HepG2 (cell line): ENCODE data around the gene RNPS1. TPM values are rescaled to one million over a fixed set of nuclear protein-coding genes. Genes with fewer than 3 reads are reported as not detected.

Source experiments
- ATAC-seq: fragments of 200-7000 bp; cut with Tn5 transposase; 3 replicates; pipeline ENCODE4 v1.9.1; 2020; ENCODE audit warnings: mild to moderate bottlenecking, moderate library complexity
- BruUV-seq: library from RNA; stranded (reverse); fragments of 400-500 nt; replicated peaks from 2 replicates; lab custom pipeline; 2021; lab: Mats Ljungman, UMichigan
- CTCF ChIA-PET: fragments of 300-600 bp; formaldehyde crosslinking; extraction: SDS; loops from one replicate; lab custom pipeline; 2021; ENCODE audit warnings: low total read pairs, inconsistent platforms, low intra/inter-chr PET ratio; lab: Yijun Ruan, JAX
- POLR2A ChIA-PET: fragments of 350-600 bp; sonication (Branson Sonifier 250); formaldehyde crosslinking; loops from one replicate; lab custom pipeline; 2020; ENCODE audit warnings: antibody characterized with exemption, inconsistent platforms; lab: Yijun Ruan, JAX
- DNase-seq: peaks from one replicate; pipeline ENCODE4 v3.0.0-alpha.2; 2015; ENCODE audit warnings: low spot score
- FAIRE-seq: peaks from 3 replicates; lab custom pipeline; 2011; peaks lifted over from hg19 to GRCh38; lab: Jason Lieb, UNC
- H2AFZ ChIP-seq: one replicate; pipeline ENCODE4 v1.6.1; 2011; ENCODE audit warnings: low read length, inconsistent platforms
- H3K27ac ChIP-seq: fragments of 300-600 bp; 3 replicates; pipeline ENCODE4 v1.8.0; 2011; ENCODE audit warnings: mixed run types, mild to moderate bottlenecking, mixed read lengths, low read length, inconsistent platforms; ENCODE audit not compliant: insufficient read depth; ENCODE audit errors: extremely low read length
- H3K27me3 ChIP-seq, 2 experiments: fragments of 200-600 bp in 1 of 2; 2 replicates in 1 of 2; 3 replicates in 1 of 2; pipeline versions ENCODE4 v1.6.0 to v1.8.0; 2011; ENCODE audit warnings: low read length in 2 of 2, mild to moderate bottlenecking in 2 of 2, moderate library complexity in 2 of 2, inconsistent platforms in 1 of 2; ENCODE audit not compliant: insufficient read depth in 2 of 2, control insufficient read depth in 1 of 2
- H3K36me3 ChIP-seq, 2 experiments: fragments of 200-600 bp in 1 of 2; replicated peaks in 1 of 2; 2 replicates in 1 of 2; 3 replicates in 1 of 2; pipeline versions ENCODE4 v1.5.1 to v1.8.0; 2011; ENCODE audit warnings: low read length in 2 of 2, inconsistent platforms in 1 of 2; ENCODE audit not compliant: insufficient read depth in 2 of 2, control insufficient read depth in 1 of 2
- H3K4me1 ChIP-seq: 2 replicates; pipeline ENCODE4 v1.5.1; 2012; ENCODE audit warnings: low read length, inconsistent platforms; ENCODE audit not compliant: insufficient read depth
- H3K4me2 ChIP-seq: 2 replicates; pipeline ENCODE4 v1.6.0; 2011; ENCODE audit warnings: low read depth, low read length, inconsistent platforms
- H3K4me3 ChIP-seq, 3 experiments: fragments of 200-600 bp in 1 of 3; sonication (generic), shearing (Covaris generic) in 1 of 3; replicated peaks in 1 of 3; 2 replicates each; pipeline ENCODE4 v1.5.1; 2011 to 2016; ENCODE audit warnings: low read length in 3 of 3, inconsistent platforms in 2 of 3, low read depth in 2 of 3, mild to moderate bottlenecking in 2 of 3, control low read depth in 1 of 3, mixed read lengths in 1 of 3; ENCODE audit not compliant: insufficient read depth in 1 of 3
- H3K79me2 ChIP-seq: one replicate; pipeline ENCODE4 v1.6.1; 2011; ENCODE audit warnings: low read length, inconsistent platforms; ENCODE audit not compliant: insufficient read depth
- H3K9ac ChIP-seq: 2 replicates; pipeline ENCODE4 v1.6.0; 2011; ENCODE audit warnings: mild to moderate bottlenecking, low read depth, low read length, inconsistent platforms; ENCODE audit not compliant: insufficient read depth
- H3K9me3 ChIP-seq: 2 replicates; pipeline ENCODE4 v1.5.1; 2012; ENCODE audit warnings: mild to moderate bottlenecking, low read length
- H4K20me1 ChIP-seq: 2 replicates; pipeline ENCODE4 v1.6.0; 2011; ENCODE audit warnings: inconsistent platforms, mild to moderate bottlenecking, low read length, moderate library complexity; ENCODE audit not compliant: insufficient read depth
- DMAP1 ChIP-seq: IDR thresholded peaks from 2 replicates; pipeline ENCODE4 v1.6.1; 2016
- ELF3 ChIP-seq: IDR thresholded peaks from 2 replicates; pipeline ENCODE4 v1.6.1; 2016; ENCODE audit warnings: missing genetic modification reagents, missing compliant biosample characterization
- MTA3 ChIP-seq: sonication (generic); formaldehyde crosslinking; IDR thresholded peaks from 2 replicates; pipeline ENCODE4 v1.4.0; 2020; ENCODE audit warnings: missing genetic modification reagents
- PAWR ChIP-seq: sonication (generic); formaldehyde crosslinking; IDR thresholded peaks from 2 replicates; pipeline ENCODE4 v1.4.0; 2020; ENCODE audit warnings: missing genetic modification reagents, mild to moderate bottlenecking, borderline replicate concordance
- PAXIP1 ChIP-seq: sonication (generic); formaldehyde crosslinking; conservative IDR thresholded peaks from 2 replicates; pipeline ENCODE4 v1.4.0; 2020; ENCODE audit warnings: mild to moderate bottlenecking, missing genetic modification reagents, moderate library complexity
- TCF12 ChIP-seq, 2 experiments: fragments of 450-650 bp in 1 of 2; sonication (generic) in 1 of 2; formaldehyde crosslinking in 1 of 2; IDR thresholded peaks; 2 replicates each; pipeline versions ENCODE4 v1.6.1 to v1.8.0; 2017 to 2022; ENCODE audit warnings: antibody characterized with exemption in 1 of 2, mild to moderate bottlenecking in 1 of 2, missing genetic modification reagents in 1 of 2, moderate library complexity in 1 of 2
- TOPORS ChIP-seq: sonication (generic); formaldehyde crosslinking; IDR thresholded peaks from 2 replicates; pipeline ENCODE4 v1.8.0; 2023; ENCODE audit warnings: mild to moderate bottlenecking, missing genetic modification reagents
- ZFP41 ChIP-seq: sonication (generic); formaldehyde crosslinking; IDR thresholded peaks from 2 replicates; pipeline ENCODE4 v1.4.0; 2020; ENCODE audit warnings: mild to moderate bottlenecking, missing genetic modification reagents, borderline replicate concordance
- ZNF34 ChIP-seq: sonication (generic); formaldehyde crosslinking; IDR thresholded peaks from 2 replicates; pipeline ENCODE4 v1.4.0; 2020; ENCODE audit warnings: mild to moderate bottlenecking, missing genetic modification reagents, borderline replicate concordance
- ZNF737 ChIP-seq: sonication (generic); formaldehyde crosslinking; IDR thresholded peaks from 2 replicates; pipeline ENCODE4 v1.5.0; 2020; ENCODE audit warnings: missing genetic modification reagents, mild to moderate bottlenecking, borderline replicate concordance
- ZNF83 ChIP-seq: sonication (generic); formaldehyde crosslinking; IDR thresholded peaks from 2 replicates; pipeline ENCODE4 v1.4.0; 2020; ENCODE audit warnings: missing genetic modification reagents, mild to moderate bottlenecking, borderline replicate concordance
- ZSCAN30 ChIP-seq: sonication (generic); formaldehyde crosslinking; IDR thresholded peaks from 2 replicates; pipeline ENCODE4 v1.5.0; 2020; ENCODE audit warnings: mild to moderate bottlenecking, missing genetic modification reagents
- WGBS: methylation state at CpG from one replicate; pipeline ENCODE4 v1.1.6; 2017; ENCODE audit warnings: low lambda C conversion rate; 5-methylcytosine and 5-hydroxymethylcytosine counted together
- in situ Hi-C: cut with HindIII; loops from 2 replicates; pipeline ENCODE4 v1.10.0; 2017; ENCODE audit warnings: low pct_unique_long_range_greater_than_20kb; ENCODE audit not compliant: extremely low pct_ligation_motif_present
- intact Hi-C: fragments of 100-400 bp; cut with micrococcal nuclease; formaldehyde crosslinking; loops from one replicate; pipeline ENCODE4 v1.10.0; 2022; ENCODE audit not compliant: unreplicated experiment
- polyA plus RNA-seq, 8 experiments: library from polyadenylated mRNA; depleted of rRNA in 3 of 8; stranded (reverse) in 7 of 8; unstranded in 1 of 8; fragments of >200 nt; fragmentation: Illumina TruSeq in 4 of 8; extraction: Trizol in 4 of 8; gene quantifications; 2 replicates each; pipeline versions ENCODE4 v1.2.1 to v1.2.3, GENCODE V29; 2011 to 2016; ENCODE audit warnings: low read depth in 4 of 8, missing spikeins in 1 of 8, mixed read lengths in 1 of 8; ENCODE audit not compliant: insufficient read depth in 1 of 8
- total RNA-seq, 5 experiments: library from RNA; depleted of rRNA; stranded (reverse); fragments of >200 nt; fragmentation: Illumina TruSeq; extraction: Trizol; gene quantifications; 2 replicates each; pipeline ENCODE4 v1.2.3, GENCODE V29; 2016; ENCODE audit warnings: low read depth in 1 of 5

Gene RNPS1
- total and polyA plus RNA-seq, 2 of the 13 experiments (the other 11 are each of a cell fraction or from before 2014, with no cell fraction given), result 126 to 133 TPM

- H3K79me2 ChIP-seq, result peaks cover 24% of the 10 kb centered on the region
- POLR2A ChIA-PET, result interaction anchor here (2.8 kb wide), 1 partner anchor 19 kb away, joined by 33 read pairs; the partner anchor contains the start of gene ECI1
- H3K27me3 ChIP-seq, result peaks cover 0 to 6% of the 10 kb centered on the region in 2 experiments; a peak in 4 of 5 replicates
- TF ChIP-seq ZFP41 (CRISPR knock-in tag), result no peak
- TF ChIP-seq, all 625 proteins: peak for 0
- no TSS peak for BruUV-seq
- Histone ChIP-seq H4K20me1 (peaks cover 16% of the 10 kb centered on the region), H2AFZ (no peak overlapping the region), H3K9me3 (no peaks in the 10 kb centered on the region), H3K4me2 (no peak overlapping the region), H3K27ac (no peak overlapping the region), H3K36me3 (0 out of 5 replicates have a peak, but pooled peaks cover 0 to 2% of the 10 kb centered on the region in 2 experiments), H3K4me3 (no peak overlapping the region), H3K4me1 (peaks cover 24% of the 10 kb centered on the region), H3K9ac (no peak overlapping the region)
- CTCF ChIA-PET, result no interaction called here
- DNase-seq (no peak), FAIRE-seq (no peak), ATAC-seq (no peak)
- WGBS, result 86% methylated on average over 5 of the region's 15 CpGs
- in situ Hi-C loops (no loop called here), intact Hi-C loops (no loop called here)
Observed at GRCh38 chr16:2270588-2271470, 2.9 kb upstream of the RNPS1 start.

GRCh38 chr16:2270070-2270462, 2.1 kb upstream of the RNPS1 start:
- Histone ChIP-seq H3K27ac (no peak overlapping the region), H3K79me2 (peaks cover 32% of the 10 kb centered on the region), H3K9ac (no peak overlapping the region), H2AFZ (no peak overlapping the region), H3K27me3 (no peaks in the 10 kb centered on the region), H3K4me1 (peaks cover 29% of the 10 kb centered on the region), H4K20me1 (peaks cover 22% of the 10 kb centered on the region), H3K9me3 (no peaks in the 10 kb centered on the region), H3K4me2 (no peak overlapping the region), H3K4me3 (no peak overlapping the region; a peak in 1 of 6 replicates), H3K36me3 (peaks cover 0 to 2% of the 10 kb centered on the region in 2 experiments; a peak in 1 of 5 replicates)
- intact Hi-C loops (no loop called here), in situ Hi-C loops (no loop called here)
- WGBS, result 91% methylated on average over 6 of the region's 9 CpGs
- no peak for TF ChIP-seq PAWR (CRISPR knock-in tag)
- no peak for TF ChIP-seq ZNF34 (CRISPR knock-in tag)
- no peak for TF ChIP-seq ELF3
- no peak for TF ChIP-seq TCF12 (IDR thresholded peaks at IDR 0.05)
- TF ChIP-seq TCF12 (CRISPR knock-in tag; IDR thresholded peaks at IDR 0.05), result no peak
- TF ChIP-seq MTA3 (CRISPR knock-in tag), result no peak
- TF ChIP-seq ZNF737 (CRISPR knock-in tag), result no peak
- no peak for TF ChIP-seq ZNF83 (CRISPR knock-in tag)
- no peak for TF ChIP-seq DMAP1 (CRISPR knock-in tag)
- TF ChIP-seq PAXIP1 (CRISPR knock-in tag), result no peak
- no peak for TF ChIP-seq ZSCAN30 (CRISPR knock-in tag)
- TF ChIP-seq TOPORS, result no peak
- no peak for ATAC-seq
- POLR2A ChIA-PET, result interaction anchor here (0.9 to 2.8 kb wide), 2 partner anchors 18 to 55 kb away, joined by 3 to 33 read pairs; partner anchors contain the start of genes ECI1 and PGP
- CTCF ChIA-PET, result no interaction called here
- no peak for DNase-seq
- BruUV-seq, result no TSS peak
- FAIRE-seq, result no peak
